ENCODE data around the gene WASF3. TPM values are rescaled to one million over a fixed set of nuclear protein-coding genes. Genes with fewer than 3 reads are reported as not detected.
A peak's percentile ranks its signal among the peaks of the same experiment; 100 is the strongest.

Gene WASF3
- total RNA-seq, 2 experiments from 2014 or later: 0.37 to 0.44 TPM

DNA sequence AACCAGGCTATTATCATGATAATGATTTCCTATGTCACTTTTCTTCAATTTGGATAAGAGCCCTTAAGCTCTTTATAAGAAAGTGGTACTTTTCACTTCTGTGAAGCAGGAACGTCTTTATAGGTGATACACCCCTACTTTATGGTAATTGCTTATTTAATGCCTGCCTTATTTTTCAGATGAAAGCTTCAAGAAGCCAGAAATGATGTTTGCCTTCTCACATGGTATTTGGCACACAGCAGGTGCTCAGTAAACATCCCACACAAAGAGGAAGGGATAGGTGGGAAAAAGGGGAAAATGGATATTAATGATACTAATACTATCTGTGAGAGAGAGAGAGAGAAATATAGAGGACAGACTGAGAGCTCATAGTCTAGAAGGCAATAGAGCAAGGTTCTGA is 29.0 kb upstream of the WASF3 start:
- intact Hi-C loops (cut with DNase I, micrococcal nuclease): no loop called here
- no peak for ATAC-seq
- no peaks in the 10 kb centered on the region for H3K36me3 Mint-ChIP-seq (ENCODE audit: low read depth)
- DNase-seq: no peak
- H3K9me3 Mint-ChIP-seq (ENCODE audit: low read depth): no peaks in the 10 kb centered on the region
- H3K27me3 Mint-ChIP-seq: peaks cover 13% of the 10 kb centered on the region
- H3K4me1 Mint-ChIP-seq: no peaks in the 10 kb centered on the region
- ChIA-PET POLR2A (no interaction called here), CTCF (no interaction called here)
- H3K27ac Mint-ChIP-seq: no peak overlapping the region
- H3K4me3 Mint-ChIP-seq: no peak overlapping the region

DNA sequence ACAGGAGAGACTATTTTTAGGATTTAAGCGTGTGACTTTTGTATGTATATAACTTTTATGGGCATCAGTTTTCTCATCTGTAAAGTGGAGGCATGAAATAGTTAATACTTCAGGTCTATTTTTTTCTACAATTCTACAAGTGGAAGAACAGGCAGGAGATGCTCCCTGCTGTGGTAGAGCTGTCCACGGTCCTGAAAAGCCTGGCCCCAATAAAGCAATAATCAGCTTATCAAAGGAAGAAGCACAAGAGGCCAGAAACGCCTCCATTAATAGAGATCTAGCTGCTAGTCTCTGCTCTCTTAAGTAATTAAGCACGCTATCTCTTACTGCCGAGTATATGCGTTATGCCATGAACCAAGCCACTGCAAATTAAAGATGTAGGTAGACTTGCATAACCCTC is 28.0 kb upstream of the WASF3 start:
- no peak for ATAC-seq
- Mint-ChIP-seq H3K27ac (no peak overlapping the region), H3K4me3 (no peak overlapping the region), H3K36me3 (ENCODE audit: low read depth) (no peaks in the 10 kb centered on the region), H3K4me1 (no peaks in the 10 kb centered on the region), H3K27me3 (peaks cover 15% of the 10 kb centered on the region), H3K9me3 (ENCODE audit: low read depth) (no peaks in the 10 kb centered on the region)
- ChIA-PET POLR2A (no interaction called here), CTCF (no interaction called here)
- intact Hi-C loops (cut with DNase I, micrococcal nuclease): no loop called here
- peak; percentile 54 for DNase-seq

- Mint-ChIP-seq H3K27me3 (peaks cover 15% of the 10 kb centered on the region), H3K4me1 (no peaks in the 10 kb centered on the region), H3K4me3 (no peak overlapping the region), H3K36me3 (ENCODE audit: low read depth) (no peaks in the 10 kb centered on the region), H3K27ac (no peak overlapping the region), H3K9me3 (ENCODE audit: low read depth) (no peaks in the 10 kb centered on the region)
- ATAC-seq: no peak
- no peak for DNase-seq
- ChIA-PET CTCF (no interaction called here), POLR2A (interaction anchor here (0.5 kb wide), 1 partner anchor 29 kb away, joined by 5 read pairs; no protein-coding TSS in a partner anchor)
- intact Hi-C loops (cut with DNase I, micrococcal nuclease): no loop called here
Measured at GRCh38 chr13:26531742-26532141, 25.7 kb upstream of the WASF3 start.

- peaks cover 22% of the 10 kb centered on the region for H3K27me3 Mint-ChIP-seq
- POLR2A ChIA-PET: no interaction called here
- DNase-seq: no peak
- no peaks in the 10 kb centered on the region for H3K36me3 Mint-ChIP-seq (ENCODE audit: low read depth)
- no peaks in the 10 kb centered on the region for H3K4me1 Mint-ChIP-seq
- no peak overlapping the region for H3K4me3 Mint-ChIP-seq
- CTCF ChIA-PET: no interaction called here
- ATAC-seq: no peak
- H3K27ac Mint-ChIP-seq: no peak overlapping the region
- no peaks in the 10 kb centered on the region for H3K9me3 Mint-ChIP-seq (ENCODE audit: low read depth)
- intact Hi-C loops (cut with DNase I, micrococcal nuclease): no loop called here
Measured at GRCh38 chr13:26534036-26534726, 23.3 kb upstream of the WASF3 start.

GRCh38 chr13:26538363-26539317 is 18.8 kb upstream of the WASF3 start:
- ATAC-seq: no peak
- DNase-seq: no peak
- peaks cover 25% of the 10 kb centered on the region for H3K27me3 Mint-ChIP-seq
- no peaks in the 10 kb centered on the region for H3K4me1 Mint-ChIP-seq
- intact Hi-C loops (cut with DNase I, micrococcal nuclease): no loop called here
- no peaks in the 10 kb centered on the region for H3K36me3 Mint-ChIP-seq (ENCODE audit: low read depth)
- ChIA-PET CTCF (interaction anchor here (0.7 kb wide), 1 partner anchor 33 kb away, joined by 3 read pairs; no protein-coding TSS in a partner anchor), POLR2A (no interaction called here)
- H3K27ac Mint-ChIP-seq: no peak overlapping the region
- H3K9me3 Mint-ChIP-seq (ENCODE audit: low read depth): no peaks in the 10 kb centered on the region
- H3K4me3 Mint-ChIP-seq: no peak overlapping the region

DNA sequence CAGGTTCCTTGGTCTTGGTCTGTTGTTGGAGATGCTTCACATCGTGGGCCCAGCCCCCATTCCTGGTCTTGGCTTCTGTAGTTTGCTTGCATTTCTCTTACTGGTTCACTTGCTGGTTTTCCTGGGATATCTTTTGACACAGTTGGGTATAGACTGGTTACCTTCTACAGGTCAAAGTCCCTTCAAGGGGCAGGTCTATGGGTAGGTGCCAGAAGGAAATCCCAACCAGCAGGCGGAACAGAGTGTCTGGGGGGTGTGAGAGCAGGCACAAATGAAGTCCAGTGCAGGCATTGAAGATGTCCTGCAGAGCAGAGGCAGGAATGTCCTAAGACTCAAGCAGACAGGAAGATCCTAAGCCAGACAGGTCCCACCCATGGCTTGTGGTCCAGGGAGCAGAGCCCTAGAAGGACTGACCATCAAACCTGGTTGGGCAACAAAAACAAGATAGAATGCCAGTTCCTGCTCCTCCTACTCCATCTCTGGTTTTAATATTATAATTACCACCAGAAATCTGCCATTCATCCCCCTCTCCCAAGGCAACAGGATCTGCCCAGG is 17.7 kb upstream of the WASF3 start:
- CTCF ChIA-PET: interaction anchor here (0.7 kb wide), 1 partner anchor 34 kb away, joined by 3 read pairs; no protein-coding TSS in a partner anchor
- Mint-ChIP-seq H3K4me1 (no peaks in the 10 kb centered on the region), H3K27ac (no peak overlapping the region), H3K4me3 (no peak overlapping the region), H3K27me3 (peaks cover 25% of the 10 kb centered on the region), H3K9me3 (ENCODE audit: low read depth) (no peaks in the 10 kb centered on the region), H3K36me3 (ENCODE audit: low read depth) (no peaks in the 10 kb centered on the region)
- POLR2A ChIA-PET: no interaction called here
- DNase-seq (no peak), ATAC-seq (no peak)
- intact Hi-C loops (cut with DNase I, micrococcal nuclease): no loop called here

- no peak overlapping the region for H3K4me3 Mint-ChIP-seq
Measured at GRCh38 chr13:26540334-26540733, 17.1 kb upstream of the WASF3 start.

DNA sequence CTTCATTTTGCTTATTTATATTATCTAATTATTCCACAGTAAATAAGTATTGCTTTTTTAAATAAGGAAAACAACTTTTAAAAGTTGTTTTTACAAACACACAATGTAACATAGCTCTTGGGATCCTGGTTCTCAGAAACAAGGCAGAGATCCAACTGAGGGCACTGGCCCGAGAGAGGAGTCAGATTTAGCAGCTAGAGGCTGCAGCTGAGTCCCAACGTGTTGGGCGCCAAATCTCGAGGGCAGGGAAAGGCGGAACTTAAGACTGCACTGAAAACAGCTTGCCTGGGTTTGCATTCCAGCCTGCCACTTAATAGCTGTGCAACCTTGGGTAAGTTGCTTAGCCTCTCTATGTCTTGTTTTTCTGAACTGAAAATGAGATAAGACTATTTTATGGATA is 16.4 kb upstream of the WASF3 start:
- intact Hi-C loops (cut with DNase I, micrococcal nuclease): no loop called here
- Mint-ChIP-seq H3K27me3 (peaks cover 25% of the 10 kb centered on the region), H3K9me3 (ENCODE audit: low read depth) (no peaks in the 10 kb centered on the region), H3K36me3 (ENCODE audit: low read depth) (no peaks in the 10 kb centered on the region), H3K27ac (no peak overlapping the region), H3K4me1 (no peaks in the 10 kb centered on the region), H3K4me3 (no peak overlapping the region)
- ATAC-seq: no peak
- no peak for DNase-seq
- POLR2A ChIA-PET: interaction anchor here (0.6 kb wide), 1 partner anchor 356 kb away, joined by 4 read pairs; no protein-coding TSS in a partner anchor
- CTCF ChIA-PET: interaction anchor here (0.7 kb wide), 1 partner anchor 37 kb away, joined by 3 read pairs; no protein-coding TSS in a partner anchor

More at GRCh38 chr13:26540334-26540733, 17.1 kb upstream of the WASF3 start:
- Mint-ChIP-seq H3K9me3 (ENCODE audit: low read depth) (no peaks in the 10 kb centered on the region), H3K4me1 (no peaks in the 10 kb centered on the region), H3K36me3 (ENCODE audit: low read depth) (no peaks in the 10 kb centered on the region), H3K27me3 (peaks cover 25% of the 10 kb centered on the region), H3K27ac (no peak overlapping the region)
- CTCF ChIA-PET: interaction anchor here (0.7 kb wide), 1 partner anchor 36 kb away, joined by 3 read pairs; no protein-coding TSS in a partner anchor
- POLR2A ChIA-PET: no interaction called here
- ATAC-seq (no peak), DNase-seq (no peak)
- intact Hi-C loops (cut with DNase I, micrococcal nuclease): no loop called here

DNA sequence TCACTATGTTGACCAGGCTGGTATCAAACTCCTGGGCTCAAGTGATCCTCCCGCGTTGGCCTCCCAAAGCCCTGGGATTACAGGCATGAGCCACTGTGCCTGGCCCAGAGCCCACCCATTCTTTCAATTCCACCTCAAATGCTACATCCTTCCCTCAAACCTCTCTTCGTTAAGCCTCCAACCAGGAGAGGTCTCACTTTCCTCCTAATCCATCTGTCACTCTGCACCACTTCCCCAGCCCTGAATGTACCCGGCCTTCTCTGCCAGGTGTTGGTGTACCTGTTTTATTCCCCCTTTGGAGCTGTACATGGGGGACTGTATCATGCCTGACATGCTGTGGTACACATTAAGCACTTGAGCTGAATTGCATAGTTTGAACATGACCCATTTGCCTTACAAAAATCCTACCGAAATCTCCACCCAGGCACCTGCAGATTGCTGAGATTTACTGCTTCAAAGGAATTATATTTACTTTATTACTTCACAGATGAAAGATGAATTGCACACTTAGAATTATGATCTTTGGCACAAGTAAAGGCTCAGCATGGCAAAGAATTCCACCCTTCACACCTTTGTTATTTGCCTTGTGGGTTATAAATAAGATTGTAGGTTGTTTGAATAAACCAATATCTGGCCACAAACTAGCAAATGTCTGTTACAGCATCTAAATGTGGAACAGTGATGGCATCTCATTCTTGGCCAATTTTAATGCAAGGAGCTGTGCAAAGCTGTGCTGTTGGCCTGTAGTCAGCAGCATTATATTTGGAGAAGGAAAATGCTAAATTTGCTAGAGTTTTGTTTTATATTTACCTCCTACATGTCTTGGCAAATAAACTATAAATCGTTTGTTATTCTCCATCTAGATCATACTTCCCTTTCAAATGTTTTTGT is 15.6 kb upstream of the WASF3 start:
- POLR2A ChIA-PET: interaction anchor here (0.6 kb wide), 1 partner anchor 357 kb away, joined by 4 read pairs; no protein-coding TSS in a partner anchor
- H3K4me1 Mint-ChIP-seq: no peaks in the 10 kb centered on the region

GRCh38 chr13:26544707-26545106 is 12.8 kb upstream of the WASF3 start:
- DNase-seq (no peak), ATAC-seq (no peak)
- Mint-ChIP-seq H3K27ac (no peak overlapping the region), H3K27me3 (peaks cover 14% of the 10 kb centered on the region), H3K4me3 (no peak overlapping the region), H3K36me3 (ENCODE audit: low read depth) (no peaks in the 10 kb centered on the region), H3K4me1 (no peaks in the 10 kb centered on the region), H3K9me3 (ENCODE audit: low read depth) (no peaks in the 10 kb centered on the region)
- intact Hi-C loops (cut with DNase I, micrococcal nuclease): no loop called here
- ChIA-PET POLR2A (interaction anchor here (0.6 kb wide), 1 partner anchor 13 kb away, joined by 3 read pairs; the partner anchor contains the start of gene WASF3), CTCF (no interaction called here)

More for the DNA sequence above, 15.6 kb upstream of the WASF3 start:
- H3K9me3 Mint-ChIP-seq (ENCODE audit: low read depth): no peaks in the 10 kb centered on the region
- DNase-seq (no peak), ATAC-seq (no peak)
- intact Hi-C loops (cut with DNase I, micrococcal nuclease): no loop called here
- no peak overlapping the region for H3K27ac Mint-ChIP-seq
- no peaks in the 10 kb centered on the region for H3K36me3 Mint-ChIP-seq (ENCODE audit: low read depth)
- H3K4me3 Mint-ChIP-seq: no peak overlapping the region
- H3K27me3 Mint-ChIP-seq: peaks cover 25% of the 10 kb centered on the region
- CTCF ChIA-PET: no interaction called here
